HG03045 (cell line): Measurements from ENCODE around the gene FADD.
"Not testable (repeated sequence)": the region's sequence is repeated elsewhere in the genome, so short reads cannot be mapped to it uniquely, and the experiment has no call there.

Source experiments
- ATAC-seq: cut with Tn5 transposase; IDR thresholded peaks from one replicate; pipeline ENCODE4 v1.9.1; 2021; ENCODE audit warnings: mild to moderate bottlenecking, moderate library complexity; ENCODE audit not compliant: unreplicated experiment

FADD gene

GRCh38 chr11:70180906-70181305 lies 22.2 kb upstream of the FADD start:
- no peak for ATAC-seq

- no peak for ATAC-seq
Measured at GRCh38 chr11:70182266-70182665, 20.8 kb upstream of the FADD start.

GRCh38 chr11:70183032-70183431 lies 20.1 kb upstream of the FADD start:
- ATAC-seq = no peak

GRCh38 chr11:70183483-70184176 lies 19.5 kb upstream of the FADD start:
- no peak for ATAC-seq

- ATAC-seq = no peak
Measured at GRCh38 chr11:70184396-70184795, 18.7 kb upstream of the FADD start.

GRCh38 chr11:70185348-70186055 lies 17.6 kb upstream of the FADD start:
- ATAC-seq = no peak

- ATAC-seq = no peak
Measured at GRCh38 chr11:70186420-70186819, 16.7 kb upstream of the FADD start.

GRCh38 chr11:70186936-70187335 lies 16.2 kb upstream of the FADD start:
- ATAC-seq = no peak

GRCh38 chr11:70187771-70188170 lies 15.3 kb upstream of the FADD start:
- ATAC-seq = no peak

- no peak for ATAC-seq
Measured at GRCh38 chr11:70189622-70190021, 13.5 kb upstream of the FADD start.

- no peak for ATAC-seq
Measured at GRCh38 chr11:70191495-70192140, 11.5 kb upstream of the FADD start.

GRCh38 chr11:70192666-70193410 lies 10.3 kb upstream of the FADD start:
- no peak for ATAC-seq

GRCh38 chr11:70193411-70194292 lies 9.4 kb upstream of the FADD start:
- ATAC-seq = no peak

GRCh38 chr11:70194792-70195791 lies 8.0 kb upstream of the FADD start:
- ATAC-seq = no peak

GRCh38 chr11:70200212-70200844 lies 2.8 kb upstream of the FADD start:
- ATAC-seq = no peak

GRCh38 chr11:70201047-70201446 lies 2.0 kb upstream of the FADD start:
- not testable (repeated sequence) for ATAC-seq

GRCh38 chr11:70201882-70202861 lies 924 bp upstream of the FADD start:
- no peak for ATAC-seq
